SK-N-MC (cell line): ENCODE data around the gene TRPC4AP.

Experiments used
- EZH2 ChIP-seq: fragments of 200-600 bp; sonication (generic); IDR thresholded peaks from one replicate; pipeline ENCODE4 v1.6.1; 2017; ENCODE audit warnings: antibody characterized with exemption
- FOXP2 ChIP-seq: optimal IDR thresholded peaks from 2 replicates; pipeline ENCODE3; 2011; ENCODE audit warnings: mild to moderate bottlenecking, moderate library complexity; ENCODE audit not compliant: insufficient read depth; ENCODE audit errors: extremely low read length, control extremely low read depth
- POLR2AphosphoS5 ChIP-seq: IDR thresholded peaks from 2 replicates; pipeline ENCODE4 v1.6.1; 2012; ENCODE audit warnings: mild to moderate bottlenecking, low read depth, low read length, borderline replicate concordance

GRCh38 chr20:34965051-34965450 lies 127.6 kb downstream of the TRPC4AP start:
- TF ChIP-seq EZH2: no peak
- TF ChIP-seq POLR2AphosphoS5: no peak
- no peak for TF ChIP-seq FOXP2
